HG02840 (cell line): ENCODE data around the gene SMAGP.

Experiments
- ATAC-seq: cut with Tn5 transposase; IDR thresholded peaks from one replicate; pipeline ENCODE4 v1.9.1; 2021; ENCODE audit warnings: mild to moderate bottlenecking, moderate library complexity, moderate number of reproducible peaks; ENCODE audit not compliant: unreplicated experiment, low FRiP score

The SMAGP gene

GRCh38 chr12:51198568-51199365, 71.4 kb downstream of the SMAGP start:
- ATAC-seq: no peak

DNA sequence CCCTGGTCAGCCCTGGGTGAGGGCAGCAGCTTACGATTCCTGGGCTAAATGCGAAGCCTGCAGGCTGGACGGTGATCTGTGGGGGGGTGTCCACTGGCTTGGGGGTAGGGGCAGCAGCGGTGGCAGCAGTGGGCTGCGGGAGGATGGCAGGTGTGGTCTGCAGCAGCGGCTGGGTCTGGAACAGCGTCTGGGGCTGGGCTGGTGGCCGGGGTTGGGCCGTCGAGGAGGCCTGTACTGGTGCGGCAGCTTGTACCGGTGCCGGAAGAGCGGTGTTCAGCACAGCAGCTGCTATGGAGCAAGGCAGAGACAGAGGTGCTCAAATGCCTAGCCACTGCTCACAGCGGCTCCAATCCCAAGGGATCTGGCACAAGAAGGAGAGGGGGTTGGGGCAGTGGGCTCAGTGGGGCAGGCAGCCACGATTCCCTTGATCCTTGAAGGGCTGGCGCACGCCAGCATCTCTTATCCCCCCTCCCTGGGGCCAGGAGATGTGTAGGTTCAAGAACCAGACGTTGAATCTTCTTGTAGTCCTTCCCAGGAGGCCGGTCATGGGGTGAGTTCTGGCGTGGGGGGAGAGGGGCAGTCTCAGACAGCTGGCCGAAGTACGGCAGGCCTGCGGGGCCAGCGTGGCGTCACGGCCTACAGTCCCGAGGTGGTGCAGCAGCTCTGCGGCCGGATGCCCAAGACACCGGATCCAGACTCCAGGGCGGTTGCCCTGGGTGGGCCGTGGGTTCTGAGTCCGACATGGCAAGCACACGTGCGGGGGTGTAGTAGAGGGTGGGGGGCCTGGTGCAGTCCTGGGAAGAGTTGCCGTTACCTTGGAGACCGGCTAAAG, 72.3 kb downstream of the SMAGP start:
- ATAC-seq: no peak

DNA sequence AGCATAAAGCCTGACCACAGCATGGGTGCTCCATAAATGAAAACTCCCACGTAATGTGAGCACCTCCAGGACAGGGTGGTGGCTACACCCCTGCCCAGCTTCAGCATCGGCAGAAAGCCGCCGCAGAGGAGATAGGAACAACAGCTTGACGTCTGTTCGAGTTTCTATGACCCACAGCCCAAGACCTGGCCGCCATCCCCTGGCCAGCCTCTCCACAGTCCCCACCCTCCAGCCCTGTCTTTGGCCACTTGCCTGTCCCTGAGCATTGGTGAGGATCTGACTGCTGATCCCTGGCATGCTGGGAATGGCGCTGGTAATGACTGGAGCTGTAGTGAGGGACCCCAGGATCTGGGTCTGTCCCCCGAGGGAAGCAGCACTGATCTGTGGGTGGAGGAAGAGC, 73.7 kb downstream of the SMAGP start:
- no peak for ATAC-seq

- ATAC-seq: no peak
Observed at GRCh38 chr12:51195841-51196240, 74.4 kb downstream of the SMAGP start.
